ENCODE measurements around the gene GCK. TPM values are rescaled to one million over a fixed set of nuclear protein-coding genes. Genes with fewer than 3 reads are reported as not detected.

GCK gene
- total RNA-seq, 1 experiment from 2014 or later: not detected

- no peaks in the 10 kb centered on the region for H3K36me3 ChIP-seq
- H3K4me3 ChIP-seq: no peak overlapping the region
- peaks cover 5% of the 10 kb centered on the region for H3K4me1 ChIP-seq
- H3K27me3 ChIP-seq: no peaks in the 10 kb centered on the region
- no peaks in the 10 kb centered on the region for H3K9me3 ChIP-seq (replicated peaks)
- DNase-seq: no peak
- no peak overlapping the region for H3K27ac ChIP-seq
Observed at GRCh38 chr7:44144426-44144967, 44.7 kb downstream of the GCK start.

- Histone ChIP-seq H3K27ac (no peak overlapping the region), H3K4me1 (peaks cover 4% of the 10 kb centered on the region; the same call in 1 of the 2 replicates), H3K9me3 (replicated peaks) (no peaks in the 10 kb centered on the region), H3K27me3 (no peaks in the 10 kb centered on the region), H3K36me3 (no peaks in the 10 kb centered on the region), H3K4me3 (no peak overlapping the region)
- DNase-seq: no peak
Observed at GRCh38 chr7:44143646-44144250, 45.5 kb downstream of the GCK start.

- H3K36me3 ChIP-seq: no peaks in the 10 kb centered on the region
- no peak overlapping the region for H3K27ac ChIP-seq
- H3K4me3 ChIP-seq: no peak overlapping the region
- DNase-seq: no peak
- no peaks in the 10 kb centered on the region for H3K9me3 ChIP-seq (replicated peaks)
- H3K4me1 ChIP-seq: peaks cover 11% of the 10 kb centered on the region; the same call in 1 of the 2 replicates
- no peaks in the 10 kb centered on the region for H3K27me3 ChIP-seq
Observed at GRCh38 chr7:44142028-44142427, 47.2 kb downstream of the GCK start.

GRCh38 chr7:44141221-44141850 is 47.9 kb downstream of the GCK start, which contains the start of gene MYL7:
MYL7 (minus strand) TSS chr7:44141332; CDS start chr7:44141305, 27 bp downstream.
- Histone ChIP-seq H3K27ac (no peak within 1 kb of the TSS), H3K9me3 (replicated peaks) (no peaks in the 10 kb centered on the region), H3K4me1 (peaks cover 11% of the 10 kb centered on the region; the same call in 1 of the 2 replicates), H3K27me3 (no peaks in the 10 kb centered on the region), H3K4me3 (no peak within 1 kb of the TSS), H3K36me3 (no peaks in the 10 kb centered on the region)
- DNase-seq: no peak

GRCh38 chr7:44140341-44140740 is 48.9 kb downstream of the GCK start:
- no peaks in the 10 kb centered on the region for H3K27me3 ChIP-seq
- H3K36me3 ChIP-seq: no peaks in the 10 kb centered on the region
- no peak for DNase-seq
- H3K4me3 ChIP-seq: no peak overlapping the region
- H3K27ac ChIP-seq: no peak overlapping the region
- no peaks in the 10 kb centered on the region for H3K9me3 ChIP-seq (replicated peaks)
- peaks cover 11% of the 10 kb centered on the region; the same call in 1 of the 2 replicates for H3K4me1 ChIP-seq

- Histone ChIP-seq H3K9me3 (replicated peaks) (no peaks in the 10 kb centered on the region), H3K27me3 (no peaks in the 10 kb centered on the region), H3K36me3 (no peaks in the 10 kb centered on the region), H3K4me1 (peaks cover 11% of the 10 kb centered on the region; the same call in 1 of the 2 replicates), H3K4me3 (no peak overlapping the region), H3K27ac (no peak overlapping the region)
- no peak for DNase-seq
Observed at GRCh38 chr7:44139311-44140010, 49.8 kb downstream of the GCK start.

- Histone ChIP-seq H3K4me1 (peaks cover 7% of the 10 kb centered on the region; the same call in 1 of the 2 replicates), H3K27ac (no peak overlapping the region), H3K4me3 (no peak overlapping the region), H3K9me3 (replicated peaks) (no peaks in the 10 kb centered on the region), H3K27me3 (no peaks in the 10 kb centered on the region), H3K36me3 (no peaks in the 10 kb centered on the region)
- DNase-seq: no peak
Observed at GRCh38 chr7:44138698-44139097, 50.5 kb downstream of the GCK start.

- no peaks in the 10 kb centered on the region for H3K9me3 ChIP-seq (replicated peaks)
- peaks cover 11% of the 10 kb centered on the region for H3K4me1 ChIP-seq
- no peak overlapping the region for H3K27ac ChIP-seq
- no peaks in the 10 kb centered on the region for H3K36me3 ChIP-seq
- no peak for DNase-seq
- H3K4me3 ChIP-seq: no peak overlapping the region
- no peaks in the 10 kb centered on the region for H3K27me3 ChIP-seq
Observed at GRCh38 chr7:44136731-44137130, 52.5 kb downstream of the GCK start.

GRCh38 chr7:44134943-44135628 is 54.2 kb downstream of the GCK start:
- H3K36me3 ChIP-seq: no peaks in the 10 kb centered on the region
- peaks cover 23% of the 10 kb centered on the region for H3K4me1 ChIP-seq
- DNase-seq: no peak
- no peaks in the 10 kb centered on the region for H3K9me3 ChIP-seq (replicated peaks)
- no peak overlapping the region for H3K4me3 ChIP-seq
- H3K27ac ChIP-seq: no peak overlapping the region
- H3K27me3 ChIP-seq: no peaks in the 10 kb centered on the region

- DNase-seq: no peak
- no peak overlapping the region for H3K4me3 ChIP-seq
- no peaks in the 10 kb centered on the region for H3K27me3 ChIP-seq
- no peak overlapping the region for H3K27ac ChIP-seq
- no peaks in the 10 kb centered on the region for H3K36me3 ChIP-seq
- H3K4me1 ChIP-seq: peaks cover 28% of the 10 kb centered on the region
- H3K9me3 ChIP-seq (replicated peaks): no peaks in the 10 kb centered on the region
Observed at GRCh38 chr7:44133295-44133694, 55.9 kb downstream of the GCK start.

GRCh38 chr7:44132039-44132438 is 57.2 kb downstream of the GCK start:
- H3K4me3 ChIP-seq: no peak overlapping the region
- no peak for DNase-seq

GRCh38 chr7:44131173-44132029 is 57.8 kb downstream of the GCK start:
- peaks cover 24% of the 10 kb centered on the region for H3K4me1 ChIP-seq
- no peak overlapping the region for H3K4me3 ChIP-seq
- no peaks in the 10 kb centered on the region for H3K36me3 ChIP-seq
- no peaks in the 10 kb centered on the region for H3K27me3 ChIP-seq
- peak overlapping the region; percentile 26 for H3K27ac ChIP-seq
- peak; percentile 58 to 70 for DNase-seq
- no peaks in the 10 kb centered on the region for H3K9me3 ChIP-seq (replicated peaks)

More at GRCh38 chr7:44132039-44132438, 57.2 kb downstream of the GCK start:
- Histone ChIP-seq H3K36me3 (no peaks in the 10 kb centered on the region), H3K27me3 (no peaks in the 10 kb centered on the region), H3K27ac (peak overlapping the region; percentile 26; the same call in 1 of the 2 replicates), H3K9me3 (replicated peaks) (no peaks in the 10 kb centered on the region), H3K4me1 (peaks cover 24% of the 10 kb centered on the region)

- no peak overlapping the region for H3K4me3 ChIP-seq
- DNase-seq: no peak
- H3K9me3 ChIP-seq (replicated peaks): no peaks in the 10 kb centered on the region
- peaks cover 24% of the 10 kb centered on the region for H3K4me1 ChIP-seq
- H3K36me3 ChIP-seq: no peaks in the 10 kb centered on the region
- no peak overlapping the region for H3K27ac ChIP-seq
- no peaks in the 10 kb centered on the region for H3K27me3 ChIP-seq
Observed at GRCh38 chr7:44128721-44129582, 60.3 kb downstream of the GCK start.

Measured in SJCRH30 (cell line).